Measurements from ENCODE around the gene JAK2.
"Not testable (repeated sequence)": the region's sequence is repeated elsewhere in the genome, so short reads cannot be mapped to it uniquely, and the experiment has no call there.

Gene JAK2

GRCh38 chr9:5106517-5106916 lies 121.4 kb downstream of the JAK2 start:
- intact Hi-C loops (cut with micrococcal nuclease); H3K27ac Mint-ChIP-seq; H3K4me1 Mint-ChIP-seq (ENCODE audit: low read depth); H3K4me3 Mint-ChIP-seq; H3K36me3 Mint-ChIP-seq (ENCODE audit: low read depth); H3K27me3 Mint-ChIP-seq: not testable (repeated sequence)
- peaks cover 14% of the 10 kb centered on the region for H3K9me3 Mint-ChIP-seq

GRCh38 chr9:5110867-5111681 lies 126.0 kb downstream of the JAK2 start:
- intact Hi-C loops (cut with micrococcal nuclease): no loop called here
- Mint-ChIP-seq H3K4me1 (ENCODE audit: low read depth) (no peaks in the 10 kb centered on the region), H3K36me3 (ENCODE audit: low read depth) (no peaks in the 10 kb centered on the region), H3K4me3 (no peak overlapping the region), H3K27me3 (no peaks in the 10 kb centered on the region), H3K27ac (no peak overlapping the region), H3K9me3 (peaks cover 20% of the 10 kb centered on the region)

- H3K9me3 Mint-ChIP-seq: peaks cover 20% of the 10 kb centered on the region
- H3K27ac Mint-ChIP-seq: no peak overlapping the region
- intact Hi-C loops (cut with micrococcal nuclease): no loop called here
- peaks cover under 1% of the 10 kb centered on the region for H3K36me3 Mint-ChIP-seq (ENCODE audit: low read depth)
- no peak overlapping the region for H3K4me3 Mint-ChIP-seq
- no peaks in the 10 kb centered on the region for H3K27me3 Mint-ChIP-seq
- H3K4me1 Mint-ChIP-seq (ENCODE audit: low read depth): no peaks in the 10 kb centered on the region
Observed at GRCh38 chr9:5111696-5112095, 126.6 kb downstream of the JAK2 start.

- H3K36me3 Mint-ChIP-seq (ENCODE audit: low read depth): peaks cover 5% of the 10 kb centered on the region
Observed at GRCh38 chr9:5112109-5112592, 127.1 kb downstream of the JAK2 start.

GRCh38 chr9:5112646-5113045 lies 127.6 kb downstream of the JAK2 start:
- no peak overlapping the region for H3K4me3 Mint-ChIP-seq

More at GRCh38 chr9:5112109-5112592, 127.1 kb downstream of the JAK2 start:
- intact Hi-C loops (cut with micrococcal nuclease): no loop called here
- Mint-ChIP-seq H3K9me3 (peaks cover 20% of the 10 kb centered on the region), H3K4me1 (ENCODE audit: low read depth) (no peaks in the 10 kb centered on the region), H3K27ac (no peak overlapping the region), H3K4me3 (no peak overlapping the region), H3K27me3 (no peaks in the 10 kb centered on the region)

GRCh38 chr9:5113523-5113922 lies 128.5 kb downstream of the JAK2 start:
- Mint-ChIP-seq H3K9me3 (peaks cover 20% of the 10 kb centered on the region), H3K27me3 (no peaks in the 10 kb centered on the region), H3K27ac (no peak overlapping the region), H3K4me1 (ENCODE audit: low read depth) (no peaks in the 10 kb centered on the region), H3K36me3 (ENCODE audit: low read depth) (peaks cover 8% of the 10 kb centered on the region), H3K4me3 (no peak overlapping the region)
- intact Hi-C loops (cut with micrococcal nuclease): no loop called here

More at GRCh38 chr9:5112646-5113045, 127.6 kb downstream of the JAK2 start:
- Mint-ChIP-seq H3K4me1 (ENCODE audit: low read depth) (no peaks in the 10 kb centered on the region), H3K27ac (no peak overlapping the region), H3K36me3 (ENCODE audit: low read depth) (peaks cover 8% of the 10 kb centered on the region), H3K27me3 (no peaks in the 10 kb centered on the region), H3K9me3 (peaks cover 20% of the 10 kb centered on the region)
- intact Hi-C loops (cut with micrococcal nuclease): no loop called here

GRCh38 chr9:5113994-5114748 lies 129.1 kb downstream of the JAK2 start:
- Mint-ChIP-seq H3K27ac (no peak overlapping the region), H3K4me3 (no peak overlapping the region), H3K36me3 (ENCODE audit: low read depth) (peaks cover 8% of the 10 kb centered on the region), H3K27me3 (no peaks in the 10 kb centered on the region), H3K9me3 (peaks cover 20% of the 10 kb centered on the region), H3K4me1 (ENCODE audit: low read depth) (no peaks in the 10 kb centered on the region)
- intact Hi-C loops (cut with micrococcal nuclease): no loop called here

GRCh38 chr9:5122116-5122515 lies 137.0 kb downstream of the JAK2 start:
- intact Hi-C loops (cut with micrococcal nuclease): no loop called here
- Mint-ChIP-seq H3K9me3 (no peaks in the 10 kb centered on the region), H3K27ac (no peak overlapping the region), H3K36me3 (ENCODE audit: low read depth) (peaks cover 60% of the 10 kb centered on the region), H3K4me3 (no peak overlapping the region), H3K27me3 (no peaks in the 10 kb centered on the region), H3K4me1 (ENCODE audit: low read depth) (no peaks in the 10 kb centered on the region)

- intact Hi-C loops (cut with micrococcal nuclease): no loop called here
- H3K27me3 Mint-ChIP-seq: no peaks in the 10 kb centered on the region
- no peak overlapping the region for H3K27ac Mint-ChIP-seq
- H3K4me3 Mint-ChIP-seq: no peak overlapping the region
- no peaks in the 10 kb centered on the region for H3K4me1 Mint-ChIP-seq (ENCODE audit: low read depth)
- peaks cover 59% of the 10 kb centered on the region for H3K36me3 Mint-ChIP-seq (ENCODE audit: low read depth)
- no peaks in the 10 kb centered on the region for H3K9me3 Mint-ChIP-seq
Observed at GRCh38 chr9:5122516-5122915, 137.4 kb downstream of the JAK2 start.

GRCh38 chr9:5140151-5140550 lies 155.1 kb downstream of the JAK2 start:
- H3K27me3 Mint-ChIP-seq: no peaks in the 10 kb centered on the region
- no peak overlapping the region for H3K4me3 Mint-ChIP-seq
- intact Hi-C loops (cut with micrococcal nuclease): no loop called here
- H3K36me3 Mint-ChIP-seq (ENCODE audit: low read depth): peaks cover 60% of the 10 kb centered on the region
- no peaks in the 10 kb centered on the region for H3K4me1 Mint-ChIP-seq (ENCODE audit: low read depth)
- no peak overlapping the region for H3K27ac Mint-ChIP-seq
- H3K9me3 Mint-ChIP-seq: peaks cover 58% of the 10 kb centered on the region

- peaks cover 93% of the 10 kb centered on the region for H3K36me3 Mint-ChIP-seq (ENCODE audit: low read depth)
- H3K4me1 Mint-ChIP-seq (ENCODE audit: low read depth): no peaks in the 10 kb centered on the region
- peaks cover 68% of the 10 kb centered on the region for H3K9me3 Mint-ChIP-seq
- no peak overlapping the region for H3K27ac Mint-ChIP-seq
- H3K4me3 Mint-ChIP-seq: no peak overlapping the region
- H3K27me3 Mint-ChIP-seq: no peaks in the 10 kb centered on the region
- intact Hi-C loops (cut with micrococcal nuclease): no loop called here
Observed at GRCh38 chr9:5144217-5144616, 159.1 kb downstream of the JAK2 start.

GRCh38 chr9:5146241-5146640 lies 161.2 kb downstream of the JAK2 start:
- no peak overlapping the region for H3K4me3 Mint-ChIP-seq
- H3K9me3 Mint-ChIP-seq: peaks cover 78% of the 10 kb centered on the region
- intact Hi-C loops (cut with micrococcal nuclease): no loop called here
- H3K36me3 Mint-ChIP-seq (ENCODE audit: low read depth): peaks cover 89% of the 10 kb centered on the region
- no peaks in the 10 kb centered on the region for H3K4me1 Mint-ChIP-seq (ENCODE audit: low read depth)
- no peaks in the 10 kb centered on the region for H3K27me3 Mint-ChIP-seq
- H3K27ac Mint-ChIP-seq: no peak overlapping the region

Data from dendritic cell treated with granulocyte-macrophage colony-stimulating factor and Interleukin-4, amounts not matched to agents 40 ng/mL and 50 ng/mL, for 4 days (primary cell).